Kidney (tissue), 14 donors: ENCODE results near the gene RSRC2. TPM values are rescaled to one million over a fixed set of nuclear protein-coding genes. Genes with fewer than 3 reads are reported as not detected.

ENCODE experiments used
- DNase-seq, 5 donors: peaks; one replicate each; pipeline ENCODE4 v3.0.0-alpha.2; 2013 to 2020
- FAIRE-seq: peaks from 2 replicates; lab custom pipeline; 2012; peaks lifted over from hg19 to GRCh38; lab: Jason Lieb, UNC
- H3K27ac ChIP-seq, 2 donors: one replicate each; pipeline ENCODE4 v1.7.0; 2013; ENCODE audit warnings: low read depth in 2 of 2, low read length in 2 of 2, inconsistent platforms in 1 of 2
- H3K27me3 ChIP-seq: one replicate; pipeline ENCODE4 v1.7.1; 2013; ENCODE audit warnings: low read length, inconsistent platforms; ENCODE audit not compliant: control insufficient read depth, insufficient read depth
- H3K36me3 ChIP-seq, 3 donors: one replicate each; pipeline versions ENCODE4 v1.7.0 to v1.7.1; 2013; ENCODE audit warnings: low read length in 3 of 3, control low read depth in 1 of 3, inconsistent platforms in 1 of 3; ENCODE audit not compliant: insufficient read depth in 3 of 3, control insufficient read depth in 2 of 3
- H3K4me1 ChIP-seq, 3 donors: one replicate each; pipeline versions ENCODE4 v1.7.0 to v1.7.1; 2013; ENCODE audit warnings: low read length in 3 of 3, inconsistent platforms in 1 of 3, low read depth in 1 of 3; ENCODE audit not compliant: control insufficient read depth in 2 of 3, insufficient read depth in 2 of 3
- H3K4me3 ChIP-seq, 3 donors: one replicate each; pipeline versions ENCODE4 v1.7.0 to v1.8.1; 2013; ENCODE audit warnings: low read length in 3 of 3, control low read depth in 1 of 3, inconsistent platforms in 1 of 3
- H3K9ac ChIP-seq, 3 donors: one replicate each; pipeline versions ENCODE4 v1.7.0 to v1.7.1; 2013; ENCODE audit warnings: low read length in 3 of 3, control low read depth in 1 of 3, inconsistent platforms in 1 of 3
- H3K9me3 ChIP-seq, 3 donors: one replicate each; pipeline versions ENCODE4 v1.7.0 to v1.7.1; 2013; ENCODE audit warnings: low read length in 3 of 3, control low read depth in 1 of 3, inconsistent platforms in 1 of 3; ENCODE audit not compliant: control insufficient read depth in 2 of 3, insufficient read depth in 1 of 3
- intact Hi-C: fragments of 100-400 bp; cut with DNase I; formaldehyde crosslinking; loops from one replicate; pipeline ENCODE4 v1.11.1; 2022
- polyA plus RNA-seq: library from polyadenylated mRNA; stranded (reverse); fragments of 350-450 nt; fragmentation: Illumina TruSeq; extraction: RNeasy Lipid Tissue Mini Kit (QIAGEN cat#74804); gene quantifications from one replicate; pipeline ENCODE4 v1.2.3, GENCODE V29; 2014; ENCODE audit warnings: low read depth, low replicate concordance; ENCODE audit not compliant: insufficient read depth
- total RNA-seq: library from RNA; stranded (reverse); fragmentation: NEBNext Ultra II Directional; extraction: Animal tissue kit (Norgen Biotek cat#: 25700); gene quantifications from one replicate; pipeline ENCODE4 v1.2.1, GENCODE V29; 2021
- TF ChIP-seq, protein P1 (sequence below): IDR thresholded peaks from 3 replicates; pipeline ENCODE4 v1.5.1; 2012; ENCODE audit warnings: mild to moderate bottlenecking, moderate library complexity, borderline replicate concordance; ENCODE audit not compliant: insufficient read depth; ENCODE audit errors: extremely low read depth
- donor health status: control.
- donor health status: control.
- donor health status: control.
- donor health status: control.
- donor health status: control.
- donor health status: DM: yes; HTN: yes; CAD: no.
- donor health status: Normal renal cell carcinoma (clear cell type).

Gene RSRC2
- total and polyA plus RNA-seq, 2 donors from 2014 or later: 39.4 to 73.9 TPM

DNA sequence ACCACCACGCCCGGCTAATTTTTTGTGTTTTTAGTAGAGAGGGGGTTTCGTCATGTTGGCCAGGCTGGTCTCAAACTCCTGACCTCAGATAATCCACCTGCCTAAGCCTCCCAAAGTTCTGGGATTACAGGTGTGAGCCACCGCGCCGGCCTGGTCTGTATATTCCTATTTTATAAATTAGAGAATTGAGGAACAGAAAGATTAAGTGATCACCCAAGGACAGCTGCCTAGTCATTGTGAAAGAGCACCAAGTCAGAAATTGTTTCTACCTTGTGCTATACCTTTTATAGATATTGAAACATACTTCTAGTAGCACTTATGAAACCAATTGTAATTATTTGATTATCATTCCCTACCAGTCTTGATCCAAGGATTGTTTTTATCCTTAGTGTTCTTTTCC is 2.3 kb upstream of the RSRC2 start:
- DNase-seq: no peak
- Histone ChIP-seq H3K4me1 (peaks cover 0 to 12% (median 8%) of the 10 kb centered on the region in 3 donors), H3K9ac (no peak overlapping the region), H3K27me3 (no peaks in the 10 kb centered on the region), H3K9me3 (no peaks in the 10 kb centered on the region), H3K4me3 (no peak overlapping the region), H3K27ac (no peak overlapping the region), H3K36me3 (peaks cover 0 to 5% (median 0%) of the 10 kb centered on the region in 3 donors)
- TF ChIP-seq, protein P1, sequence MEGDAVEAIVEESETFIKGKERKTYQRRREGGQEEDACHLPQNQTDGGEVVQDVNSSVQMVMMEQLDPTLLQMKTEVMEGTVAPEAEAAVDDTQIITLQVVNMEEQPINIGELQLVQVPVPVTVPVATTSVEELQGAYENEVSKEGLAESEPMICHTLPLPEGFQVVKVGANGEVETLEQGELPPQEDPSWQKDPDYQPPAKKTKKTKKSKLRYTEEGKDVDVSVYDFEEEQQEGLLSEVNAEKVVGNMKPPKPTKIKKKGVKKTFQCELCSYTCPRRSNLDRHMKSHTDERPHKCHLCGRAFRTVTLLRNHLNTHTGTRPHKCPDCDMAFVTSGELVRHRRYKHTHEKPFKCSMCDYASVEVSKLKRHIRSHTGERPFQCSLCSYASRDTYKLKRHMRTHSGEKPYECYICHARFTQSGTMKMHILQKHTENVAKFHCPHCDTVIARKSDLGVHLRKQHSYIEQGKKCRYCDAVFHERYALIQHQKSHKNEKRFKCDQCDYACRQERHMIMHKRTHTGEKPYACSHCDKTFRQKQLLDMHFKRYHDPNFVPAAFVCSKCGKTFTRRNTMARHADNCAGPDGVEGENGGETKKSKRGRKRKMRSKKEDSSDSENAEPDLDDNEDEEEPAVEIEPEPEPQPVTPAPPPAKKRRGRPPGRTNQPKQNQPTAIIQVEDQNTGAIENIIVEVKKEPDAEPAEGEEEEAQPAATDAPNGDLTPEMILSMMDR: no peak
- no peak for FAIRE-seq
- intact Hi-C loops: no loop called here

DNA sequence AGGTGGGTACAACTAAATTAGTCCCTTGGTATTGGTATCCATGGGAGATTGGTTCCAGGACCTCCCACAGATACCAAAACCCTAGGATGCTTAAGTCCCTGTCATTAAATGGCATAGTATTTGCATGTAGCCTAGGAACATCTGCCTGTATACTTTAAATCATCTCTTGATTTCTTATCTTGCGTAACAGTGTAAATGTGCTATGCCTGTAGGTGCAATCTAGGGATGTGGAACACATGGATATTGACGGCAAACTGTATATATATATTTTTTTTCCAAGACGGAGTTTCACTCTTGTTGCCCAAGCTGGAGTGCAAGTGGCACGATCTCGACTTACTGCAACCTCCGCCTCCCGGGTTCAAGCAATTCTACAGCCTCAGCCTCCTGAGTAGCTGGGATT is 1.8 kb upstream of the RSRC2 start:
- peaks cover 0 to 12% (median 12%) of the 10 kb centered on the region in 3 donors for H3K4me1 ChIP-seq
- no peaks in the 10 kb centered on the region for H3K9me3 ChIP-seq
- no peaks in the 10 kb centered on the region for H3K27me3 ChIP-seq
- DNase-seq: no peak
- H3K27ac ChIP-seq: no peak overlapping the region
- FAIRE-seq: no peak
- H3K36me3 ChIP-seq: peaks cover 0 to 5% (median 0%) of the 10 kb centered on the region in 3 donors
- intact Hi-C loops: no loop called here
- H3K4me3 ChIP-seq: no peak overlapping the region
- TF ChIP-seq, protein P1: no peak
- H3K9ac ChIP-seq: no peak overlapping the region

DNA sequence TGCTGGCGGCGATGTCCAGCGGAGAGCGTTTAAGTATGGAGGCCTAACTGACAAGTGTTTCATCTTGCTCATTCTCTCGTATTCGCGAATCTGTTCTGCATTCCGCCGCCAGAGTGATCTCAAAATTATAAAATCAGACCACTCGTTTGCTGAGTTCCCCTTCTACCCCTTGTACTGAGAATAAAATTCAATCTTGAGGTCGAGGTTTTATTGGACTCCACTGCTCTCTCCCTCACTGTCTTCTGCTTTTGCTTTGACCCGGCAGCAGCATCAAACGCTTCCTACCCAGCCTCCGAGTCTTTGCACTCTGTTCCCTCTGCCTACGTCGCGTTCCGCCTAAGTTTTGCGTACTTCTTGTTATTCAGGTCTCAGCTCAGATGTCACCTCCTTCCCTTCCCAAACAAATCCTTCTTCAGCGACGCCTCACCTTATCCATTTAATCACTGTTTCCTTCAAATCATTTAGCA is 775 bp upstream of the RSRC2 start:
- Histone ChIP-seq H3K9me3 (no peaks in the 10 kb centered on the region), H3K36me3 (peaks cover 0 to 4% (median 0%) of the 10 kb centered on the region in 3 donors), H3K4me1 (peaks cover 0 to 18% (median 17%) of the 10 kb centered on the region in 3 donors), H3K4me3 (peak overlapping the region; percentile 81 to 100 (median 100)), H3K9ac (peak overlapping the region; percentile 21 to 73 (median 59)), H3K27ac (no peak overlapping the region), H3K27me3 (no peaks in the 10 kb centered on the region)
- no peak for FAIRE-seq
- TF ChIP-seq, protein P1: no peak
- intact Hi-C loops: no loop called here
- DNase-seq: peak in 3 of 5 donors; percentile 15 to 36 (median 25)
